Right cardiac atrium (tissue), 5 donors: ENCODE results near the gene TCF12. TPM values are rescaled to one million over a fixed set of nuclear protein-coding genes. Genes with fewer than 3 reads are reported as not detected.
A peak's percentile ranks its signal among the peaks of the same experiment; 100 is the strongest.

Experiments
- ATAC-seq, 2 donors: fragments of 200-7000 bp; cut with Tn5 transposase; one replicate each; pipeline versions ENCODE4 v1.8.0 to v1.9.1; 2020; ENCODE audit warnings: moderate library complexity in 2 of 2, mild to moderate bottlenecking in 1 of 2
- DNase-seq, 3 donors: peaks; one replicate each; pipeline ENCODE4 v3.0.0-alpha.2; 2020
- H3K27ac ChIP-seq: one replicate; pipeline ENCODE4 v1.5.1; 2013; ENCODE audit warnings: mild to moderate bottlenecking, low read length, control low read depth, moderate library complexity
- H3K27me3 ChIP-seq: one replicate; pipeline ENCODE4 v1.6.1; 2013; ENCODE audit not compliant: control insufficient read depth, insufficient read depth
- H3K4me1 ChIP-seq: one replicate; pipeline ENCODE4 v1.6.1; 2013; ENCODE audit warnings: low read length; ENCODE audit not compliant: control insufficient read depth, insufficient read depth
- H3K4me3 ChIP-seq: one replicate; pipeline ENCODE4 v1.5.1; 2013; ENCODE audit warnings: low read length, control low read depth
- H3K9me3 ChIP-seq: one replicate; pipeline ENCODE4 v1.6.1; 2013; ENCODE audit warnings: low read length; ENCODE audit not compliant: control insufficient read depth
- WGBS: extraction: QIAGEN DNeasy Blood & Tissue Kit; methylation state at CpG from one replicate; pipeline ENCODE4 v1.1.7; 2013; 5-methylcytosine and 5-hydroxymethylcytosine counted together
- intact Hi-C, 4 donors: fragments of 100-400 bp; cut with DNase I; formaldehyde crosslinking; loops; one replicate each; pipeline versions ENCODE4 v1.11.0 to v1.14.0; 2022 to 2023
- polyA plus RNA-seq: library from polyadenylated mRNA; stranded (reverse); fragments of 200-250 nt; gene quantifications from one replicate; pipeline ENCODE4 v1.2.3, GENCODE V29; 2013
- total RNA-seq, 4 donors: library from RNA; stranded (reverse); fragmentation: NEBNext Ultra II Directional; extraction: Animal tissue kit (Norgen Biotek cat#: 25700); gene quantifications; one replicate each; pipeline ENCODE4 v1.2.1, GENCODE V29; 2021
- donor health status: healthy with polysubstance abuse.
- donor health status: DM: no; HTN: yes; CAD: no.
- donor health status: DM: no; HTN: no; CAD: no.
- donor health status: DM: no; HTN: yes; CAD: no; lungs with severe emphysema.
- donor health status: DM: yes; HTN: yes; CAD: no.

TCF12 gene
- total and polyA plus RNA-seq, 5 donors = 11.7 to 58.8 (median 51.5) TPM

GRCh38 chr15:57070674-57071073 is 152.2 kb downstream of the TCF12 start:
- Histone ChIP-seq H3K27ac (no peak overlapping the region), H3K27me3 (no peaks in the 10 kb centered on the region), H3K4me1 (no peaks in the 10 kb centered on the region), H3K9me3 (no peaks in the 10 kb centered on the region), H3K4me3 (no peak overlapping the region)
- WGBS = 93% methylated on average over 1 of the region's 1 CpG
- DNase-seq (no peak), ATAC-seq (no peak)
- intact Hi-C loops = no loop called here

GRCh38 chr15:57079446-57079845 is 161.0 kb downstream of the TCF12 start:
- ATAC-seq = no peak
- 74% methylated on average over 5 of the region's 5 CpGs for WGBS

GRCh38 chr15:57079931-57080620 is 161.6 kb downstream of the TCF12 start:
- DNase-seq = no peak
- H3K27ac ChIP-seq = no peak overlapping the region
- intact Hi-C loops = no loop called here
- H3K4me1 ChIP-seq = peaks cover 3% of the 10 kb centered on the region
- H3K9me3 ChIP-seq = no peaks in the 10 kb centered on the region
- H3K27me3 ChIP-seq = no peaks in the 10 kb centered on the region
- WGBS = 39% methylated on average over 4 of the region's 4 CpGs
- H3K4me3 ChIP-seq = no peak overlapping the region
- ATAC-seq = no peak

More at GRCh38 chr15:57079446-57079845, 161.0 kb downstream of the TCF12 start:
- intact Hi-C loops = no loop called here
- no peaks in the 10 kb centered on the region for H3K9me3 ChIP-seq
- no peaks in the 10 kb centered on the region for H3K27me3 ChIP-seq
- H3K4me3 ChIP-seq = no peak overlapping the region
- no peak for DNase-seq
- H3K4me1 ChIP-seq = peaks cover 3% of the 10 kb centered on the region
- no peak overlapping the region for H3K27ac ChIP-seq

- Histone ChIP-seq H3K9me3 (no peaks in the 10 kb centered on the region), H3K27ac (no peak overlapping the region), H3K4me3 (no peak overlapping the region), H3K27me3 (no peaks in the 10 kb centered on the region), H3K4me1 (peaks cover 3% of the 10 kb centered on the region)
- peak; percentile 52 to 78 for ATAC-seq
- 20% methylated on average over 3 of the region's 3 CpGs for WGBS
- intact Hi-C loops = no loop called here
- no peak for DNase-seq
Measured at GRCh38 chr15:57082054-57082728, 163.7 kb downstream of the TCF12 start.

- intact Hi-C loops = no loop called here
- Histone ChIP-seq H3K27me3 (no peaks in the 10 kb centered on the region), H3K4me3 (no peak overlapping the region), H3K4me1 (peaks cover 3% of the 10 kb centered on the region), H3K9me3 (no peaks in the 10 kb centered on the region), H3K27ac (no peak overlapping the region)
- ATAC-seq = no peak
- WGBS = 59% methylated on average over 3 of the region's 3 CpGs
- no peak for DNase-seq
Measured at GRCh38 chr15:57084192-57084591, 165.7 kb downstream of the TCF12 start.

GRCh38 chr15:57085267-57085666 is 166.8 kb downstream of the TCF12 start:
- ATAC-seq (no peak), DNase-seq (no peak)
- Histone ChIP-seq H3K4me3 (no peak overlapping the region), H3K4me1 (peaks cover 1% of the 10 kb centered on the region), H3K9me3 (no peaks in the 10 kb centered on the region), H3K27ac (no peak overlapping the region), H3K27me3 (no peaks in the 10 kb centered on the region)
- 73% methylated on average over 4 of the region's 4 CpGs for WGBS
- intact Hi-C loops = no loop called here

GRCh38 chr15:57086857-57087427 is 168.5 kb downstream of the TCF12 start:
- Histone ChIP-seq H3K27ac (no peak overlapping the region), H3K27me3 (no peaks in the 10 kb centered on the region), H3K4me3 (no peak overlapping the region), H3K4me1 (peaks cover 1% of the 10 kb centered on the region), H3K9me3 (no peaks in the 10 kb centered on the region)
- no peak for DNase-seq
- no peak for ATAC-seq
- 98% methylated on average over 4 of the region's 4 CpGs for WGBS
- intact Hi-C loops = no loop called here

- intact Hi-C loops = no loop called here
- no peak for ATAC-seq
- no peaks in the 10 kb centered on the region for H3K27me3 ChIP-seq
- H3K4me1 ChIP-seq = no peaks in the 10 kb centered on the region
- no peak for DNase-seq
- 94% methylated on average over 6 of the region's 6 CpGs for WGBS
- H3K27ac ChIP-seq = no peak overlapping the region
- no peak overlapping the region for H3K4me3 ChIP-seq
- no peaks in the 10 kb centered on the region for H3K9me3 ChIP-seq
Measured at GRCh38 chr15:57089815-57090495, 171.5 kb downstream of the TCF12 start.

GRCh38 chr15:57090496-57090859 is 172.0 kb downstream of the TCF12 start:
- no peak overlapping the region for H3K4me3 ChIP-seq
- no peaks in the 10 kb centered on the region for H3K4me1 ChIP-seq
- whole genome bisulfite sequencing = 81% methylated on average over 4 of the region's 4 CpGs
- DNase-seq (no peak), ATAC-seq (no peak)
- H3K27me3 ChIP-seq = no peaks in the 10 kb centered on the region
- intact Hi-C loops = no loop called here
- H3K27ac ChIP-seq = no peak overlapping the region
- no peaks in the 10 kb centered on the region for H3K9me3 ChIP-seq

GRCh38 chr15:57091636-57092035 is 173.2 kb downstream of the TCF12 start:
- WGBS = 94% methylated on average over 2 of the region's 2 CpGs
- no peak for ATAC-seq
- Histone ChIP-seq H3K27me3 (no peaks in the 10 kb centered on the region), H3K27ac (no peak overlapping the region), H3K4me3 (no peak overlapping the region), H3K4me1 (no peaks in the 10 kb centered on the region), H3K9me3 (no peaks in the 10 kb centered on the region)
- intact Hi-C loops = no loop called here
- DNase-seq = no peak

GRCh38 chr15:57092252-57092651 is 173.8 kb downstream of the TCF12 start:
- Histone ChIP-seq H3K4me3 (no peak overlapping the region), H3K9me3 (no peaks in the 10 kb centered on the region), H3K4me1 (no peaks in the 10 kb centered on the region), H3K27ac (no peak overlapping the region), H3K27me3 (no peaks in the 10 kb centered on the region)
- no peak for DNase-seq
- intact Hi-C loops = no loop called here
- ATAC-seq = no peak
